ENCODE results near the gene UBAC2. TPM values are rescaled to one million over a fixed set of nuclear protein-coding genes. Genes with fewer than 3 reads are reported as not detected.

The UBAC2 gene
- total RNA-seq, 2 experiments from 2014 or later = 43.4 to 44.9 TPM

DNA sequence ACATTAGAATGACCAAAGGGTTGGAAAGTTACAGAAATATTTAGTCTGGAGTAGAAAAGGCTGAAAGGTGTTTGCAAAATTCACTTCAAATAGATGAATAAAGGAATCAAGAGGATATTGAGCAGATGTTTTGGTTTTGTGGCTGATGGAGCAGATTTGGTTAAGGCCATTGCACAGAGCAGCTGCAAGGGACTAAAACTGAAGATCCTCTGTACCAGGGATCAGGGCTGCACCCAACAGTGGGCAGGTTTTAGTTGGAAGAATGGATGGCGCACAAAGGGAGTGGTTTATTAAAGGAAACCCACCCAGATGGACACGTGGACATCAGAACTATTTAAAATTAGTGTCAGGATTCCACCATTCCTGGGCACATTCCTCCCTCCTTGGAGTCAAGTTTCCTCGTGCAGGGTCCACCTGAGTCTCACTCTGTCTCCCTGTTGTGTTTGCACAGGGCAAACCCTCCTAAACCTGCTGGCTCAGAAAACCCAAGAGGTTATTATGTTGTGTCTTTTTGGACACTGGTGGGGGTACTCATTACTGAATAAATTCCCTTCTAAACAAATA is 9.2 kb upstream of the UBAC2 start:
- intact Hi-C loops (cut with micrococcal nuclease) = no loop called here
- no peak overlapping the region for H3K4me3 Mint-ChIP-seq
- H3K9me3 Mint-ChIP-seq = no peaks in the 10 kb centered on the region
- CTCF ChIA-PET = no interaction called here
- H3K27me3 Mint-ChIP-seq (ENCODE audit: low read depth) = no peaks in the 10 kb centered on the region
- H3K4me1 Mint-ChIP-seq (ENCODE audit: low read depth) = peaks cover 6% of the 10 kb centered on the region
- H3K27ac Mint-ChIP-seq = no peak overlapping the region
- H3K36me3 Mint-ChIP-seq (ENCODE audit: low read depth) = no peaks in the 10 kb centered on the region
- DNase-seq = no peak

DNA sequence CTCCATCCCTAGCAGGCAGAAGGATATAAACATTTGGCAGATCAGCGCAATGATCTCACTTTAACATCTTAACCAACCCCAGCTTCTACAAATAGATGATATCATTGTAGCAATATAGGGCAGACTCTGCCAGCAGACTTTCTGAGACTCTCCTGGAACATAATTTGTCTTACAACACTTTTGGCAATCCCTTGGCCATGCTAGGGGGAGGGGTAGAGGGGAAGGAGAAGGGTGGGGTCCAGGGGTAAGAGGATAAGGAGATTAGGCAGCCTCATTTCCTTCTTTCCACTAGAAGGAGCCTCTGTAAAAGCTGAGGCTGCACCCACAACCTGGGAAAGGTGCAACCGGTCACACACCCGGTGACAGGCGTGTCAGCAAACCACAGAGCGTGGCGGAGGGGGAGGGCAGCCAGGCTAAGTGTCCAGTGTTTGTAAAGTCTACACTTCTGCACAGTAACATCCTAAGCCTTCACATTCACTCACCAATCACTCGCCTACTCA is 8.7 kb upstream of the UBAC2 start:
- Mint-ChIP-seq H3K36me3 (ENCODE audit: low read depth) (no peaks in the 10 kb centered on the region), H3K27ac (no peak overlapping the region), H3K4me1 (ENCODE audit: low read depth) (peaks cover 8% of the 10 kb centered on the region), H3K27me3 (ENCODE audit: low read depth) (no peaks in the 10 kb centered on the region), H3K4me3 (no peak overlapping the region), H3K9me3 (no peaks in the 10 kb centered on the region)
- DNase-seq = no peak
- CTCF ChIA-PET = no interaction called here
- intact Hi-C loops (cut with micrococcal nuclease) = no loop called here

DNA sequence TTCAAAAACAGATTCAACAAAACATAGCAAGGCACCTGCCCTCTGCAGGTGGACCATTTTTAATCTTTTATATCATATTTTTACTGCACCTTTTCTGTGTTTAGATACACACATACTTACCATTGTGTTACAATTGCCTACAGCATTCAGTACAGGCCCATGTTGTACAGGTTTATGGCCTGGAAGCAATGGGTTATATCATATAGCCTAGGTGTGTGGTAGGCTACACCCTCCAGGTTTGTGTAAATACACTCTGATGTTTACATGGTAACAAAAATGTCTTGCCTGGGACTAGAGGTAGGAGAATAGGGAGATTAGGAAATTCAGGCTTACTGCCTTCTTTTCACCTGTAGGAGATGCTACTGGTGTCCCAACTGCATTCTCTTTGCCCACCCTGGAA is 8.2 kb upstream of the UBAC2 start:
- intact Hi-C loops (cut with micrococcal nuclease) = no loop called here
- H3K36me3 Mint-ChIP-seq (ENCODE audit: low read depth) = no peaks in the 10 kb centered on the region
- no peak for DNase-seq
- no peak overlapping the region for H3K4me3 Mint-ChIP-seq
- H3K27me3 Mint-ChIP-seq (ENCODE audit: low read depth) = no peaks in the 10 kb centered on the region
- no peaks in the 10 kb centered on the region for H3K9me3 Mint-ChIP-seq
- CTCF ChIA-PET = interaction anchor here (0.9 to 2.4 kb wide), 4 partner anchors 16 to 77 kb away, joined by 3 to 12 read pairs (median 6); no protein-coding TSS in a partner anchor
- H3K4me1 Mint-ChIP-seq (ENCODE audit: low read depth) = peaks cover 13% of the 10 kb centered on the region
- no peak overlapping the region for H3K27ac Mint-ChIP-seq

DNA sequence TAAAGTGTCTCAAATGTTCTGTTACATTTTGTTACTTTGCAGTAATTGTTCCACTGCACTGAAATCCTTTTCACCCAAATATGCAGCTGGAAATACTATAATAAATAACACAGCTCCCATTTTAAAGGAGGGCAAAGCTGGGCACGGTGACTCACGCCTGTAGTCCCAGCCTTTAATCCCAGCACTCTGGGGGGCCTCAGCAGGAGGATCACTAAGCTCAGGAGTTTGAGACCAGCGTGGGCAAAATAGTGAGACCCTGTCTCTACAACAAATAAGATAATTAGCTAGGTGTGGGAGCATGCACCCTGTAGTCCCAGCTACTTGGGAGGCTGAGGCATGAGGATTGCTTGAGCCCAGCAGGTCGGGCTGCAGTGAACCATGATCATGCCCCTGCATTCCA is 7.5 kb upstream of the UBAC2 start:
- H3K4me1 Mint-ChIP-seq (ENCODE audit: low read depth) = peaks cover 13% of the 10 kb centered on the region
- H3K27ac Mint-ChIP-seq = no peak overlapping the region
- CTCF ChIA-PET = interaction anchor here (0.6 to 2.4 kb wide), 5 partner anchors 12 to 77 kb away, joined by 3 to 12 read pairs (median 6); no protein-coding TSS in a partner anchor
- intact Hi-C loops (cut with micrococcal nuclease) = no loop called here
- H3K4me3 Mint-ChIP-seq = no peak overlapping the region
- no peak for DNase-seq
- no peaks in the 10 kb centered on the region for H3K27me3 Mint-ChIP-seq (ENCODE audit: low read depth)
- H3K36me3 Mint-ChIP-seq (ENCODE audit: low read depth) = no peaks in the 10 kb centered on the region
- no peaks in the 10 kb centered on the region for H3K9me3 Mint-ChIP-seq

DNA sequence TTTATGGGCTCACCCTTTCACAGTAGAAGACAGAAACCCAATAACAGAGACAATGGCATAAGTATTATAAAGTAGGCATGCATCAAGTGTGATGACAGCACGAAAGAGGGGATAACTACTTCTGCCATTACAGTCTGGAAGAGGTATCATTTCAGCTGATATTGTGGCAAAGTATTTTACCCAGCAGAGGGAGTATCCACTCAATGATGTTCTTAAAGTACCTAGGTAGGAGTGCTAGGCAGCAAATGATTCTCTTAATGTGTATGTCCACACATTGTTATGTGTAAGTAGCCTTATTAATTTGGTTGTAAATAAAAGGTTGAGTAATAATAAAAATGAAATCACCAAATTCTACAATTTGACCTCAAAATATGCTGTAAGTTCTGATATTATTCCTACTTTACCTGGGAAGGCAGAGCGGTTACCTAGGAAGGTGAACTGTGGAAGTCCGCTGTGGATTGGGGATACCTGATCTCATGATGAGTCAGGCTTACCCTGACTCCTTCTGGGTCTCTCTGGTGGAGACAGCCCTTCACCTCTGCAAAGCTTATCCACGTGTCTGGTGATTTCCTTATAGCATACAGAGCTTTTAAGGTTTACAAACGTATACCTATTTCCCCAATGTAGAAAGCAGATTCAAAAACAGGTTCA is 4.1 kb upstream of the UBAC2 start:
- H3K27me3 Mint-ChIP-seq (ENCODE audit: low read depth) = no peaks in the 10 kb centered on the region
- peaks cover 3% of the 10 kb centered on the region for H3K36me3 Mint-ChIP-seq (ENCODE audit: low read depth)
- intact Hi-C loops (cut with micrococcal nuclease) = loop anchor here (1.0 kb wide), 1 partner anchor 69 kb away; no protein-coding TSS in a partner anchor
- H3K4me3 Mint-ChIP-seq = no peak overlapping the region
- DNase-seq = no peak
- CTCF ChIA-PET = interaction anchor here (0.7 to 12.4 kb wide), 8 partner anchors 15 to 164 kb away, joined by 3 to 163 read pairs (median 4); no protein-coding TSS in a partner anchor
- peaks cover 31% of the 10 kb centered on the region for H3K4me1 Mint-ChIP-seq (ENCODE audit: low read depth)
- H3K27ac Mint-ChIP-seq = no peak overlapping the region
- H3K9me3 Mint-ChIP-seq = no peaks in the 10 kb centered on the region

DNA sequence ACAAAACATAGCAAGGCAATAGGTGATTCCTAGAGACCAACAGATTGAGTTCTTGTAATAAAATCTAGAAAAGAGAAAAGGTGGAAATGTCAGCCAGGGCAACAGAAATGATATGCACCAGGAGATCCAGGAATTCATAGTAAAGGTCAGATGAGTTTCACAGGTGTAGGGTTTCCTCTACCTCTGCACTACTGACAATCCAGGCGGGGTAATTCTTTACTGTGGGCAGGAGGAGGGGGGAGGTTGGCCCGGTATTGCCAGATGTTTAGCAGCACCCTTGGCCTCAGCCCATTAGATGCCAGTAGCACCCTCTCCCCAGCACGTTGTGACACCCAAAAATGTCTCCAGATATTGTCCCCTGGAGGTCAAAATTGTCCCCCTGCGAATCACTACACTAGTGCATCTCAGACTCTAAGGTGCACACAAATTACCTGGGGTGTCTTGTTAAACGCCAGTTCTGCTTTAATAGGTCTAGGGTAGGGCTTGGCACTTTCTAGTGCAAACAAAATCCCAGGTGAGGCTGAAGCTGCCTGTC is 3.5 kb upstream of the UBAC2 start:
- CTCF ChIA-PET = interaction anchor here (0.7 to 12.4 kb wide), 10 partner anchors 12 to 187 kb away, joined by 3 to 163 read pairs (median 5); partner anchors contain the start of gene GPR18
- H3K9me3 Mint-ChIP-seq = no peaks in the 10 kb centered on the region
- H3K4me1 Mint-ChIP-seq (ENCODE audit: low read depth) = peaks cover 28% of the 10 kb centered on the region
- peak overlapping the region; percentile 62 for H3K27ac Mint-ChIP-seq
- DNase-seq = no peak
- H3K27me3 Mint-ChIP-seq (ENCODE audit: low read depth) = no peaks in the 10 kb centered on the region
- intact Hi-C loops (cut with micrococcal nuclease) = no loop called here
- peaks cover 6% of the 10 kb centered on the region for H3K36me3 Mint-ChIP-seq (ENCODE audit: low read depth)
- H3K4me3 Mint-ChIP-seq = no peak overlapping the region

DNA sequence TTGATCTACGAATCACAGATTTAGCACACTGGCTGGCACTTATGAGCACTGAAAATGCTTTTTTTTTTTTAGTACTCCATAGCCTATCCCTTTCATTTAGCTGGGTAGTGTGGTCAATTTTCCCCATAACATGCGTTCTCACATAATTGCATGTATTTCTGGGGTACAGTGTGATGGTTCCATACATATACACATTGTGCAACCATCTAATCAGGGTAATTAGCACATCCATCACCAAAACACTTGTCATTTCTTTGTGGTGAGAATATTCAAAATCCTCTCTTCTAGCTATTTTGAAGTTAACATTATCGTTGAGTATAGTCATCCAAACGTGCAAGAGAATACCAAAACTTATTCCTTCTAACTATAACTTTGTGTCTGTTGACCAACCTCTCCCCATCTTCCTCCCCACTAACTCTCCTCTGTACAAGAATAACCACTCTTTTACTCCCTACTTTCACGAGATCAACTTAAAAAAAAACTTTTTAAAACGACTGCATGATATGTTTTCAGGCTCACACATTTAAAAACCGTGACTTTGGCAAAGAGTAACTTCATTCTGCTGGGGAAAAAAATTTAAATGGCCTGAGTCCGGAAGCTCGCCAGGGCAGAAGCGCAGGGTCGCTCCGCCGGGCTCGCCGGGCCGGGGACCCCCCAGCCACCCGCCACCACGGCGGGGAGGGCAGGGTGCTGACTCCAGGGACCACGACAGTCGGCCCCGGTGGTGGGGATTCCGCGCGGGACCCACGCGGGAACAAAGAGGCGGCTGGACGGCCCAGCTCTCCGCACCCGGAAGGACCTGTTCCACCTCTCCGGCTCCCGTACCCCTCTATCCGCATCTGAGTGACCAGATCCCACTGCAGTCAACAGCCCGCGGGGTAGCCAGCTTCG is 868 bp upstream of the UBAC2 start:
- intact Hi-C loops (cut with micrococcal nuclease) = loop anchor here (1.0 to 5.0 kb wide), 11 partner anchors 23 to 408 kb away; partner anchors contain the start of genes CLYBL, GPR18 and TM9SF2
- H3K27ac Mint-ChIP-seq = peak overlapping the region; percentile 90
- peaks cover 52% of the 10 kb centered on the region for H3K4me1 Mint-ChIP-seq (ENCODE audit: low read depth)
- H3K4me3 Mint-ChIP-seq = peak overlapping the region; percentile 91
- H3K36me3 Mint-ChIP-seq (ENCODE audit: low read depth) = peaks cover 8% of the 10 kb centered on the region
- CTCF ChIA-PET = interaction anchor here (0.6 to 12.4 kb wide), 12 partner anchors 10 to 237 kb away, joined by 3 to 163 read pairs (median 6); partner anchors contain the start of gene GPR18
- no peaks in the 10 kb centered on the region for H3K9me3 Mint-ChIP-seq
- DNase-seq = peak; percentile 34
- no peaks in the 10 kb centered on the region for H3K27me3 Mint-ChIP-seq (ENCODE audit: low read depth)

DNA sequence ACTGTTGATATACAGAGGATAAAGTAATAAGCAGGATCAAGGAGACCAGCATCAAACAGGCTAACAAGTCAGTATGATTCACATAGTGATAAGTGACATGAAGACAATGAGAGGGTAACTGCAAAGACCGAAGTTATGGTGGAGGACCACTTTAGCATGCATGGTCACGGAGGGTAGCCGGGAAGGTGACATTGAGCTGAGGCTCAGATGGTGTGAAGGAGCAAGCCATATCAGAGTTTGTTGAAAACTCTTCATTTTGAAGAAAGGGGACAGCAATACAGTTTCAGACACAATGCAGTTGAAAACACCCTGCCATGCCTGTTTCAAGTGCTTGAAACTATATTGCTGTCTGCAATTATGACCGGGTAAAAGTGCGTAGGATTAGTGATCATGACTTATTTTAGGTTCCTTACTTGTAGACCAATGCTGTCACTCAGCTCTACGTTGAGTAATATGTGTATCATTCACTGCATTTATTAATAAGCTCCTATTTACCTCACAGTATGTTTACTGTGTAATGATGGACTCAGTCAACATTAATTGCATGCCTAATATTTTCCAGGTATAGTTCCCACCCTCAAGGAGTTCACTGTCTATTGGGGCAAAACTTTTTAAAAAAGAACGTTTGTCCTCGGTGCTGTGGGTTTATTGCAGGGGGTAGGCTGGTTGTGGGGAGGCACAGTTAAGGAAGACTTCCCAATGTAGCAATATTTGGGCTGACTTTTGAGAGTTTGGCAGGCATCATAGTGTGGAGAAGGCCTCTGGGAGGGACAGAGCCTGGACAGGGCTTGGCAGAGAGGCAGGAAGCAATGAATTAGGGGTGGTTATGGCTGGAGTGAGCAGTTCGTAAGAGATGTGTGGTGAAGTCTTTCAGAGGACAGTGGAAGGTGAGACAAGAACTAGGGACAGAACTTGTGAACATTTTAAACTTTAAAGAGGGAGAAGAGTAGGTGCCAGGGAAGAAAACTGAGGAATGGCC is 3.2 kb downstream of the UBAC2 start:
- Mint-ChIP-seq H3K27me3 (ENCODE audit: low read depth) (no peaks in the 10 kb centered on the region), H3K36me3 (ENCODE audit: low read depth) (peaks cover 31% of the 10 kb centered on the region), H3K9me3 (no peaks in the 10 kb centered on the region), H3K4me3 (peak overlapping the region; percentile 61), H3K4me1 (ENCODE audit: low read depth) (peaks cover 74% of the 10 kb centered on the region), H3K27ac (peak overlapping the region; percentile 71)
- no peak for DNase-seq
- CTCF ChIA-PET = interaction anchor here (0.6 to 12.4 kb wide), 12 partner anchors 11 to 316 kb away, joined by 3 to 163 read pairs (median 5); partner anchors contain the start of gene GPR18
- intact Hi-C loops (cut with micrococcal nuclease) = loop anchor here (1.0 to 5.0 kb wide), 5 partner anchors 10 to 403 kb away; partner anchors contain the start of genes CLYBL and GPR18

DNA sequence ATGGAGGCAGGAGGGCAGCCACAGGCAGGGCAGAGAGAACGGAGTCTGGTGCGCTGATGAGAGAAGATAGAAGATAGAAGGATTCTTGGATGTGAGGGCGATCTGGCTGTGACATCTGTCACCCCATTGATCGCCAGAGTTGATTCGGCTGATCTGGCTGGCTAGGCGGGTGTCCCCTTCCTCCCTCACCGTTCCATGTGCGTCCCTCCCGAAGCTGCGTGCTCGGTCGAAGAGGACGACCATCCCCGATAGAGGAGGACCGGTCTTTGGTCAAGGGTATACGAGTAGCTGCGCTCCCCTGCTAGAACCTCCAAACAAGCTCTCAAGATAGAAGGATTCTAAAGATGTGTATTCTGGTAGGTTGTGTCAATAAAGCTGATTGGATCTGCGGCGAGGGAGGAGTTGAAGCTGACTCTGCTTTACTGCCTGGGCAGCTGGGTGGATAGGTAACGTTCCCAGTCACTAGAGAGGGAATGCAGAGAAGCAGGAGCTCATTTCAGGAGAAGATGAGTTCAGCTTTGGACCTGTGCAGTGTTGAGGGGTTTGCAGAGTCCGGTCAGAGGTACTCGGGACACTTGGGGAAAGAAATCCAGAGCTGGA is 5.1 kb downstream of the UBAC2 start:
- no peak overlapping the region for H3K4me3 Mint-ChIP-seq
- DNase-seq = no peak
- peaks cover 32% of the 10 kb centered on the region for H3K36me3 Mint-ChIP-seq (ENCODE audit: low read depth)
- H3K27me3 Mint-ChIP-seq (ENCODE audit: low read depth) = no peaks in the 10 kb centered on the region
- H3K9me3 Mint-ChIP-seq = no peaks in the 10 kb centered on the region
- CTCF ChIA-PET = interaction anchor here (1.1 to 12.4 kb wide), 10 partner anchors 9 to 109 kb away, joined by 3 to 163 read pairs (median 5); partner anchors contain the start of gene GPR18
- intact Hi-C loops (cut with micrococcal nuclease) = loop anchor here (1.0 to 2.0 kb wide), 2 partner anchors 23 to 109 kb away; no protein-coding TSS in a partner anchor
- peaks cover 77% of the 10 kb centered on the region for H3K4me1 Mint-ChIP-seq (ENCODE audit: low read depth)
- peak overlapping the region; percentile 14 for H3K27ac Mint-ChIP-seq

DNA sequence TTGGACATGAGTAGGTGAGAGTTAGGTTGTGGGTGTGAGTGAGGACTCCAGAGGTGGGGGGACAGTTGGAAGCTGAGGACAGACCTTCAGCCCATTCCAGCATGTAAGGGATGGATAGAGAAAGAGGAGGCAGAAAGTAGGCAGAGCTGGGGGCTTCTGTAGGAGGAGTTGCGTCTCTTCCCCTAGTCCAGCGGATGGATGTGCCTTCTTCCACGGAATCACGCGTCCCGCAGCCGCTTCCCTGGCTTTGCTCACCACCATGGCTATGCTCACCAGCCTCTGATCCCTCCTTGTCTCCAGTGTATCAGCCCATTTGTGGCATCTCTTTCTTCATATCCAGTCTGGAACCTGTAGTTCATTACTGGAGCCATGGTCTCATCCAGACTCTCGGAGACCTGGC is 5.6 kb downstream of the UBAC2 start:
- CTCF ChIA-PET = interaction anchor here (1.1 to 12.4 kb wide), 11 partner anchors 9 to 108 kb away, joined by 3 to 163 read pairs (median 5); partner anchors contain the start of gene GPR18
- Mint-ChIP-seq H3K4me1 (ENCODE audit: low read depth) (peaks cover 82% of the 10 kb centered on the region), H3K9me3 (no peaks in the 10 kb centered on the region), H3K27me3 (ENCODE audit: low read depth) (no peaks in the 10 kb centered on the region), H3K36me3 (ENCODE audit: low read depth) (peaks cover 36% of the 10 kb centered on the region), H3K4me3 (no peak overlapping the region), H3K27ac (no peak overlapping the region)
- DNase-seq = no peak
- intact Hi-C loops (cut with micrococcal nuclease) = no loop called here
